ENCODE measurements around the gene ADARB1. TPM values are rescaled to one million over a fixed set of nuclear protein-coding genes. Genes with fewer than 3 reads are reported as not detected.
A peak's percentile ranks its signal among the peaks of the same experiment; 100 is the strongest.

Gene ADARB1
- total and polyA plus RNA-seq, 12 donors, result 7.2 to 21.6 (median 16.1) TPM

- 75 to 85% (median 83%) methylated on average over 8 of the region's 8 CpGs for WGBS, 4 donors
- DNase-seq, result no peak
- H3K4me1 ChIP-seq (replicated peaks in 1 of 2), result peaks cover 6 to 8% of the 10 kb centered on the region in 2 donors
- no peaks in the 10 kb centered on the region for H3K9me3 ChIP-seq (replicated peaks in 1 of 3)
- no peak overlapping the region for H3K4me3 ChIP-seq
- H3K36me3 ChIP-seq (replicated peaks in 1 of 2), result no peaks in the 10 kb centered on the region
- H3K27me3 ChIP-seq, result no peaks in the 10 kb centered on the region
- intact Hi-C loops (cut with DNase I), result loop anchor here in 1 of 2 donors (10.0 kb wide), 1 partner anchor 288 kb away; no protein-coding TSS in a partner anchor
- no peak for TF ChIP-seq CTCF (IDR thresholded peaks at IDR 0.05)
- TF ChIP-seq POLR2A (IDR thresholded peaks at IDR 0.05), result no peak
- no peak overlapping the region for H3K27ac ChIP-seq
Measured at GRCh38 chr21:45146306-45146705, 71.9 kb downstream of the ADARB1 start.

GRCh38 chr21:45146801-45147200 lies 72.4 kb downstream of the ADARB1 start:
- intact Hi-C loops (cut with DNase I), result loop anchor here in 1 of 2 donors (10.0 kb wide), 1 partner anchor 288 kb away; no protein-coding TSS in a partner anchor
- Histone ChIP-seq H3K27ac (no peak overlapping the region), H3K4me1 (replicated peaks in 1 of 2) (peaks cover 6 to 13% of the 10 kb centered on the region in 2 donors), H3K36me3 (replicated peaks in 1 of 2) (no peaks in the 10 kb centered on the region), H3K27me3 (no peaks in the 10 kb centered on the region), H3K9me3 (replicated peaks in 1 of 3) (no peaks in the 10 kb centered on the region), H3K4me3 (no peak overlapping the region)
- 81 to 90% (median 84%) methylated on average over 2 of the region's 2 CpGs for WGBS, 4 donors
- DNase-seq, result no peak
- TF ChIP-seq CTCF (IDR thresholded peaks at IDR 0.05) (no peak), POLR2A (IDR thresholded peaks at IDR 0.05) (no peak)

GRCh38 chr21:45147473-45148315 lies 73.3 kb downstream of the ADARB1 start:
- H3K4me3 ChIP-seq, result no peak overlapping the region
- peak in 1 of 7 donors; percentile 50 for DNase-seq
- TF ChIP-seq POLR2A (IDR thresholded peaks at IDR 0.05) (no peak), CTCF (IDR thresholded peaks at IDR 0.05) (no peak)
- intact Hi-C loops (cut with DNase I), result loop anchor here in 1 of 2 donors (10.0 kb wide), 1 partner anchor 287 kb away; no protein-coding TSS in a partner anchor
- no peaks in the 10 kb centered on the region for H3K36me3 ChIP-seq (replicated peaks in 1 of 2)
- no peaks in the 10 kb centered on the region for H3K27me3 ChIP-seq
- 88 to 90% (median 89%) methylated on average over 22 to 30 of the region's 30 CpGs for WGBS, 4 donors
- peaks cover 0 to 10% of the 10 kb centered on the region in 2 donors for H3K4me1 ChIP-seq (replicated peaks in 1 of 2)
- no peak overlapping the region for H3K27ac ChIP-seq
- no peaks in the 10 kb centered on the region for H3K9me3 ChIP-seq (replicated peaks in 1 of 3)

GRCh38 chr21:45148316-45148990 lies 74.1 kb downstream of the ADARB1 start:
- H3K36me3 ChIP-seq (replicated peaks in 1 of 2), result no peaks in the 10 kb centered on the region
- no peak overlapping the region for H3K27ac ChIP-seq
- no peaks in the 10 kb centered on the region for H3K9me3 ChIP-seq (replicated peaks in 1 of 3)
- H3K27me3 ChIP-seq, result no peaks in the 10 kb centered on the region
- TF ChIP-seq CTCF (IDR thresholded peaks at IDR 0.05) (no peak), POLR2A (IDR thresholded peaks at IDR 0.05) (no peak)
- peaks cover 0 to 9% of the 10 kb centered on the region in 2 donors for H3K4me1 ChIP-seq (replicated peaks in 1 of 2)
- peak in 1 of 7 donors; percentile 50 for DNase-seq
- H3K4me3 ChIP-seq, result no peak overlapping the region
- 90 to 99% (median 93%) methylated on average over 8 to 14 of the region's 14 CpGs for WGBS, 4 donors
- intact Hi-C loops (cut with DNase I), result loop anchor here in 1 of 2 donors (10.0 kb wide), 1 partner anchor 286 kb away; no protein-coding TSS in a partner anchor
